Cortex of kidney (tissue), 1 donor: ENCODE results near the gene UQCC5.
"Not testable (repeated sequence)": the region's sequence is repeated elsewhere in the genome, so short reads cannot be mapped to it uniquely, and the experiment has no call there.

Experiments
- DNase-seq: peaks from one replicate; lab custom pipeline; 2025; lab: John Stamatoyannopoulos, UW

Gene UQCC5

GRCh38 chr3:52523386-52524257 is 12.8 kb upstream of the UQCC5 start:
- DNase-seq, result no peak

GRCh38 chr3:52524258-52524751 is 12.1 kb upstream of the UQCC5 start:
- DNase-seq, result no peak

GRCh38 chr3:52524752-52525679 is 11.4 kb upstream of the UQCC5 start:
- DNase-seq, result no peak

- no peak for DNase-seq
Observed at GRCh38 chr3:52525680-52526561, 10.5 kb upstream of the UQCC5 start.

- not testable (repeated sequence) for DNase-seq
Observed at GRCh38 chr3:52526671-52527038, 9.8 kb upstream of the UQCC5 start.

- no peak for DNase-seq
Observed at GRCh38 chr3:52527039-52527731, 9.2 kb upstream of the UQCC5 start.

GRCh38 chr3:52527732-52528585 is 8.4 kb upstream of the UQCC5 start:
- DNase-seq, result no peak

GRCh38 chr3:52528586-52529375 is 7.6 kb upstream of the UQCC5 start:
- DNase-seq, result no peak

- no peak for DNase-seq
Observed at GRCh38 chr3:52529376-52530333, 6.8 kb upstream of the UQCC5 start.

- no peak for DNase-seq
Observed at GRCh38 chr3:52530918-52531826, 5.2 kb upstream of the UQCC5 start.

GRCh38 chr3:52531860-52532516 is 4.4 kb upstream of the UQCC5 start:
- no peak for DNase-seq

- DNase-seq, result no peak
Observed at GRCh38 chr3:52532517-52532837, 3.9 kb upstream of the UQCC5 start.

- DNase-seq, result no peak
Observed at GRCh38 chr3:52532838-52533622, 3.4 kb upstream of the UQCC5 start.

GRCh38 chr3:52533623-52534280 is 2.7 kb upstream of the UQCC5 start, which contains the start of gene NT5DC2:
Gene NT5DC2 (minus strand): TSS chr3:52533857. CDS start chr3:52533737, 120 bp downstream.
- DNase-seq, result no peak
